GM19328 (cell line): ENCODE results near the gene YAE1.
A peak's percentile ranks its signal among the peaks of the same experiment; 100 is the strongest.

Experiments
- ATAC-seq: cut with Tn5 transposase; IDR thresholded peaks from one replicate; pipeline ENCODE4 v1.9.1; 2021; ENCODE audit warnings: mild to moderate bottlenecking, moderate library complexity; ENCODE audit not compliant: unreplicated experiment

The YAE1 gene

DNA sequence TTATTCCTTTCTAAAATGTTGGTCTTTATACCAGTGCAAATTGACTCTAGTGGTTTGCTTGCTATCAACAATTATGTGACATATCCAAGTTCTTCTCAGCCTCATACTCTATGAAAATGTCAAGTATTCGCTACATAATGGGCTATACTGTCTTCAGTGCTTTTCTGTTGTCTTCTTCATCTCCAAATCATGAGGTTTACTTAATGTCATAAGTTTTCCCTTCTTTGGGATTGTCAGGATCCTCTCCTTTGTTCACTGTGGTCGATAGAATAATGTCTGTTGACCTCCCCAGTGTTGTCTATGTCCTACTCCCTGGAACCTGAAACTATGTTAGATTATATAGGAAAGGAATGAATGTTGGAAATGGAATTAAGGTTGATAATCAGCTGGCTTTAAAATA is 40.7 kb downstream of the YAE1 start:
- ATAC-seq = no peak

DNA sequence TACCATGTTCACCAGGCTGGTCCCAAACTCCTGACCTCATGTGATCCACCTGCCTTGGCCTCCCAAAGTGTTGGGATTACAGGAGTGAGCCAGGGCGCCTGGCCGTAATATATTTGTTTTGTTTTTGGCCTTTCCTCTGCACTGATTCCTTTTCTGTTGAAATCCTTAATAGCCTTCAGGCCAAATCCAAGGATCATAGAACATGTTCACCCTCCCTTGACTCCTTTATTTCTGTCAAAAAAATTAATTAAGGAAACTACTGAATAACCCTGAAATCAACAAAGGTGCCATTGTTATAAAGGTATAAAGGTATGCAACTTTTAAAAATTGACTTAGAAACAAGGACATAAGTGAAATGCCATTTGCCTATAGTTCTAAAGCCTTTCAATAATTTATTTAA is 41.7 kb downstream of the YAE1 start:
- ATAC-seq = no peak

DNA sequence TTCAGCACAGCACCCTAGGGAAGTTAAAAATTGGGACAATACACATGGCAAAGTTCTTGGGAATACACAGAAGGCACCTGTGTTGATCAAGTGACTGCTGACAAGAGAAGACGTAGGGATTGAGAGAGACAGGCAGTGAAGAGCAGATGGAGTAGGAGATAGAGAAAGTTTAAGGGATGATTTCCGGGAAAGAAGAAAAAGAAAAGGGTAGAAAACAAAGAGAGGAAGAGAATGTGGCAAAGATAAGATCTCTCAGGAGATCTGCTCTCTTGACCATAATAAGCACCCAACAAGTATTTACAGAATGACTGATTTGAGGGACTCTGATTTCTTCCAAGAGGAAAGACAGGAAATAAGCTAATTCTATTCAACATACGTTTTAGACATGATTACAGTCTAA is 42.1 kb downstream of the YAE1 start:
- ATAC-seq = no peak

DNA sequence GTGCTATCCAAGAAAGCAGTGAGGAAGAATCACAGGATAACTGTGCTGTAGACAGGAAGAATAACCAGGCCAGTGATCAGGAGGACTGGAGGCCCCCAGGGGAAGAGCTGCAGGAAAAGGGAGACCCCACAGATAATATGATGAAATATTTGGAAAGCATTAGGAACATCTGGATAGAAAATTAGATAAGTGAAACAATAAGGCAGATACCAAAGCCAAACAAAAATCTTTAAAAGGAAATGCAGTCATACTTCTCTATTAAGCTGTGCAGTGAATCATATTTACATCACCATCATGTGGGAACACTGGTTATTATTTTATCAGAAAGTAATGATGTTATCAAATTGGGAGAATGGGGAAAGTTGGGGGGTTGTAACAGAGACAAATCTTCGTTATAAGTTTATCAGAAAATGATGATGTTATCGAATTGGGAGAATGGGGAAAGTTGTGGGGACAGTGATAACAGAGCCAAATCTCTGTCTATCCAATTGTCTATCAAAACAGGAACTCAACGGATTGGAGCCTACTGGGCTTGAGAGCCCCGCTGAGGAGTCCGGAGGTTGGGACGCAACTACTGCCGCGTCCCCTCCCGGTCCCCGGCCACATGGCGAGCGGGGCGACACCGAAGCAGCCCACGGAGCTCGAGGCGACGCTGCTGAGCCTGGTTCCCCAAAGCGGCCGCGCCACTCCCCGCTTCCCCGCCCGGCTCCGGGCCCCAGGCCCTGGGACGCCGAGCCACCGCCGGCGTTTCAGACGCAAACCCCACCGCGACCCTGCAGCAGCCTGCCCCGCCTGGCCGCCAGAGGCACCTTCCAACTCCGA is 43.1 kb downstream of the YAE1 start:
- ATAC-seq = peak; percentile 47

DNA sequence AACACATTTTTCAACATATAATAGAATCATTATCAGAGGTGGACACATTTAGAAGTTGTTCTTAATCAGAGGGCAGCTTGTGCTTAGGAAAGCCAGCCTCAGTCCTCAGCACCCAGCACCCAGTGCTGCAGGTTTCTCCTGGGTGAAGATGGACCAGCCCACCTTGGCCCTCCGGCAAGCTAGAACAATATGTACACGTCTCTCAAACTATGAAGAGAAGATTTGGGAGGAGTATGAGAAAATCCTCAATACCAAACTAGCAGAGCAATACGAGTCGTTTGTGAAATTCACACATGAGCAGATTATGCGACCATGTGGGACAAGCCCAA is 43.7 kb downstream of the YAE1 start:
- ATAC-seq = peak; percentile 7

DNA sequence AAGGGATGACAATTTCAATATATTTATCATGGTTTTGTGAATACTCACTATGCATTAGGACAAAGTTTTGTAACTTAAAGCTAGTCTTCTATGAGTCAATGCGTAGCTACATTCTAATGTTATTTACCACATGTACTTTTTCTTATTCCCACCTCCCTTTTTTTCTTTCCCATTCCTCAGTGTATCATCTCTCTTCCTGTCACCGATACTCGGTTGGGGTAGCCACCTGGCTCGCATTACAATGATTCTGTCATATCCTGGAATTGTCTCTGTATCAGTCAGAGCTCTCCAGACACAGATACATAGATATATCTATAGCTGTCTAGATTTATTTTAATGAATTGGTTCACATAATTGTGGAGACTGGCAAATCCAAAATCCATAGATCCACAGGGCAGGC is 47.4 kb downstream of the YAE1 start:
- ATAC-seq = no peak

DNA sequence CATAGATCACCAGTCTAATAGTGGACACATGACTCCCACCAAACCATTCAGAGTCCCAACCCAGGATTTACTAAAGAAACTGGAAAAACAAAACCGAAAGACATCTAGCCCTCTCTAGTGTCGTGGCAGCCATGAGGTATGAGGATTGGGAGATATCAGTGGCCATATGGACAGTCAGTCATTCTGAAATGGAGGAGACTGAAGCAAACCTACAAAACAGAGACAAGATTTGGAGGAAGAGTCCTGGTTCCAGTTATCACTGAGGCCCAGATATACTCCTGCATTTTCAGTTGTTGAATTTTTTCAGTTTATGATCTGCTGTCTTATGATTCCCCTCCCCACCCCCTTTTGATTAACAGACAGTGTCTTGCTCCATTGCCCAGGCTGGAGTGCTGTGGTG is 48.1 kb downstream of the YAE1 start:
- ATAC-seq = no peak

DNA sequence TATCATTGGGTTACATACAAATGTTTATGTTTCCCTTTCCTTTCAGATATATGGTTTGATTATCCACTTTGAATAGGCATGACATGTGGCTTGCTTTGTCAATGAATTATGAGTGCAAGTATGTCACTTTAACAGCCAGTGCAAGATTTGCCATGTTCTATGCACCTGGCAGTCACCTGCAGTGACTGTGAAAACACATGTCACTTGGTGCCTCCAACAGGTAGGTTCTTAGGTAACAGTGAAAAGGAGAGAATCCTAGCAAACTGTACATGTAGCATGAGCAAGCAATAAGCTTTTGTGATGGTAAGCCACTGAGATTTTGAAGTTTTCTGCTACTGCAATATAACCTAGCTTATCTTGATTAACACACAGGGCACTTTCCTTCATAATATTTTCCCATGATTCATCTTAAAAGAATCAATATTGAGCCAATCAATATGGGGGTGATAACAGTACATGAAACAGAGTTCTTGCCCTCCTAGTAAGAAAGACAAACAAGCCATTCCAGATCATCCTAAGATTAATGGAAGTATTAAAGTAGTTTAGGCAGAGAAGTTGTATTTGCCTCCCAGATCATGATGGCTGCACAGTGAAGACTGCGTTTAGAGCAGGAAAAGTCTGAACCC is 49.3 kb downstream of the YAE1 start:
- no peak for ATAC-seq

DNA sequence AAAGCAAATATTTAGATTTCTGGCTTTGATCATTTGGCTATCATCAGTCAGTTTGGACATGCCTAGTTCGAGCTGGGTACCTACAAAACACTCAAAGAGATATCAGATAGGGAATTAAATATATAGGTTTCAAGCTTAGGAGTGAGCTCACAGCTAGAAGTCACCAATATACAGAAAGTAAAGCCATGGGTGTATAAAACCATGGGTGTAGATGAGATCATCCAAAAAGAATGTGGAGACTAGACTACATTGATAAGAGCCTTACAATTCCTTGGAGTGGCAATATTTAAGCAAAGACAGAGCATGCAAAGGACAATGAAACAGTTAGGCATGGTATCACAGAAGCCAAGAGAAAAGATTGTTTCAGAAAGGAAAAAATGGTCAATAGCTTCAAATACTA is 49.9 kb downstream of the YAE1 start:
- no peak for ATAC-seq

DNA sequence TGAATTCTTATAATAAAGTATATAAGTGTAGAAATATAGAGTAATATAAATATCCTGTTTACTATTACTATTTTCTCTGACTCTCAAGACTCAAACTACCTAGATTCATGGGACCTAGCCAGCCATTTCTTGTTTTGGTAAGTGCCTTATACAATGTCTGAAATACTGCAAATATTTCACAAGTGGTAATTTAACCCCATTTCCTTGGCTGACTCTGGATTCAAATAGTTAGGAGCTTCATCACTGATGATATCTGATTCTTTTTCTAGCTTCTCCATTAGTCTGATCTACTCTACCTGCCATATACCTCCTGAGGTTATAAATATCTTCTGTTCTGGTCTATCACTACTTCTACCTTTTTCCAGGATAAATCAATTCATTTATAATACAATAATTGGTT is 50.8 kb downstream of the YAE1 start:
- no peak for ATAC-seq

DNA sequence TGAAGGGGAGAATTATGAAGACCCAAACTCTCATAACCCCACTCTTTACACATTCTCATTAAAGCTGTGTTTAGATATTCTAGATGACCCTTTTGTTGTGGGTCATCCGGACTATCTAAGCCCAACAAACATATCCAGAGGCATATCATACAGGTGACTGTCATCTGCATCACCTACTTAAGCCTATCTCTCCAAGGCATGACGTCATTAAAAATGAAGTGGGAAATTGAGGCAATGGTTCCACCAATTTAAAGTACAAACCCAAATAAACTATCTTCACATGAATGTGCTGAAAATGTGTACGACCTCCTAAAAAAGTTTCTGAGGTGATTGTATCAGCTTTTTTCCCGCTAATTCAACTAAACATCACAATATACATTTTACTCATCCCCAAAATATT is 52.7 kb downstream of the YAE1 start:
- ATAC-seq = no peak

DNA sequence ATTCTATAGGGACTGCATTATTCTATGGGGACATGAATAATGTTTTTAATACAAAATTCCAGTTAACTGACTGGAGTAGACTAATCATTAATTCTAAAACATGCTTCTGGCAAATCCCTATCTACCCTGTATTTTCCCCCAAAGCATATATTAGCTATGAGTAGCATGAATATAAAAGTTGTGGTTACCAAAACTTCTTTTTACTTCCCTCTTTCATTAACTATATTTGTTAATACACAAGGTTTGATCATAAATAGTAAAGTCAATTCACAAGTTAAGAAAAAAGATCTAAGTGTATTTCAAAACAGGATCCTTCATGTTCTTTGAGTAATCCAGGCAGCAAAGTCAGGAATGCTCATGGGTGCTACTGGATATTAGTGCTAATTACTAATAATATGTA is 54.3 kb downstream of the YAE1 start:
- ATAC-seq = no peak

DNA sequence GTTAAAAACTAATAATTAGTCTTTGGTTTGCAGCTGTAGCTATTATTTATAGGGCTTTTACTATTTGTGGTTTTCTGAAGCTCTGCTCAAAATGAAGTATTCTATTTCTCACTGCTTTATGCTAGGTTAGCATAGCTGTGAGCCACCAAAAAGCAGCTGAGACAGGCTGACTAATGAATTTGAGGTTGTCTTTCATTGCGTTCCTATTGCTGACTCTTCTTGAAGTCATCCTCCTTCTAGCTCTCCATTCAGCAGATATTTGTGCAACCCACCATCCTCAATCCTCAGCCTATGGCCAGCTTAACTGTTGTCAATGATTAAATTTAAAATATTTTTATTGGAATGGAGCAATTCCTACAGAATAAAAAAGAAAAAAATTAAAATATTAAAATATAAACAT is 55.1 kb downstream of the YAE1 start:
- no peak for ATAC-seq

DNA sequence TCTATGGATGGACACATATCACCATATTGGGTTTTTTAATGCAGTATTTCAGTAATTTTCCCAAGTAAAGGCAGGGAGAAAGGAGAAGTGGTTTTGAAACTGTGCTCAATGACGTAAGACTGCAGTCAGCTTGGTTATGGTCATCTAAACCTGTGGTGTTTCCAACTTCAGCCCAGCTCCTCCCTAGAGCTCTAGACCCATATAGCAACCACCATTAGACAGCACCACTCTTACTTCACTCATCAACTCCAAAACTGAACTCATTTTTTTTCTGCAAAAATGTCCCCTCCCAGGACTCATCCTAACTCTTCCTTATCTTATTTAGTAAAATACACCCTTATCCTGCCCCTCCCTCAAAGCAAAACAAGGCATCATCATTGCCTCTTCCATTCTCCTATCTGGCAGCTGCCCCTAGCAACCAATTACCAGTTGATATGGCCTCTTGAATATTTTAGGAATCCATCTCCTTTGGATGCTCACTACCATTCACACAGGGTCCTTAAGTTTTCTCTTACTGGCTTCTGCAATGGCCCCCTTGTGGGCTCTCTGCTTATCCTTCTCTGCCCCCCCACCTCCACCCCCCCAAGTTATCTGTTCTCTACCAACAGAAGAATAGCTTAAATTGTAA is 55.7 kb downstream of the YAE1 start:
- ATAC-seq = no peak
